Ovary (tissue), 9 donors: ENCODE measurements around the gene CDH20. TPM values are rescaled to one million over a fixed set of nuclear protein-coding genes. Genes with fewer than 3 reads are reported as not detected.

Experiments
- DNase-seq, 5 donors: peaks; one replicate each; pipeline ENCODE4 v3.0.0-alpha.2; 2019 to 2020
- H3K27ac ChIP-seq, 2 donors: fragments of 200-600 bp; one replicate each; pipeline versions ENCODE4 v1.5.1 to v1.8.0; 2019 to 2022
- H3K27me3 ChIP-seq: fragments of 200-600 bp; one replicate; pipeline ENCODE4 v1.8.0; 2022
- H3K36me3 ChIP-seq: fragments of 200-600 bp; sonication (generic); one replicate; pipeline ENCODE4 v1.5.1; 2019
- H3K4me1 ChIP-seq: one replicate; pipeline ENCODE4 v1.8.1; 2013; ENCODE audit warnings: mild to moderate bottlenecking, moderate library complexity; ENCODE audit not compliant: insufficient read depth
- H3K4me3 ChIP-seq: fragments of 200-600 bp; sonication (generic); one replicate; pipeline ENCODE4 v1.5.1; 2017
- H3K9me3 ChIP-seq, 2 donors: fragments of 200-600 bp in 1 of 2; sonication (generic) in 1 of 2; one replicate each; pipeline versions ENCODE4 v1.5.1 to v1.8.1; 2013 to 2019; ENCODE audit warnings: mild to moderate bottlenecking in 1 of 2, moderate library complexity in 1 of 2
- EP300 ChIP-seq: sonication (generic); formaldehyde crosslinking; IDR thresholded peaks from one replicate; pipeline ENCODE4 v1.6.1; 2017; ENCODE audit warnings: antibody characterized with exemption
- POLR2A ChIP-seq: fragments of 450-650 bp; IDR thresholded peaks from one replicate; pipeline ENCODE4 v1.6.1; 2017; ENCODE audit warnings: antibody characterized with exemption, mild to moderate bottlenecking, moderate library complexity
- WGBS, 3 donors: extraction: QIAGEN DNeasy Blood & Tissue Kit in 1 of 3; methylation state at CpG; one replicate each; pipeline versions ENCODE4 v1.1.5 to v1.1.7; 2013 to 2017; 5-methylcytosine and 5-hydroxymethylcytosine counted together
- intact Hi-C, 4 donors: fragments of 100-400 bp; cut with DNase I; formaldehyde crosslinking; loops; one replicate each; pipeline versions ENCODE4 v1.11.0 to v1.15.1; 2022 to 2023
- polyA plus RNA-seq, 2 donors: library from polyadenylated mRNA; stranded (reverse); fragments of 200-250 nt in 1 of 2; fragments of 350-450 nt in 1 of 2; fragmentation: Illumina TruSeq in 1 of 2; extraction: RNeasy Lipid Tissue Mini Kit (QIAGEN cat#74804) in 1 of 2; gene quantifications; one replicate each; pipeline ENCODE4 v1.2.3, GENCODE V29; 2013 to 2014
- total RNA-seq, 7 donors: library from RNA; depleted of rRNA in 2 of 7; stranded (reverse); fragments of >200 nt in 2 of 7; fragmentation: NEBNext Ultra II Directional in 3 of 7; extraction: Animal tissue kit (Norgen Biotek cat#: 25700) in 3 of 7; gene quantifications; one replicate each; pipeline versions ENCODE4 v1.1.0 to v1.2.4, GENCODE V29; 2016 to 2023
- TF ChIP-seq, protein P1 (sequence below), 3 donors: fragments of 450-650 bp in 2 of 3; fragments of 200-600 bp in 1 of 3; IDR thresholded peaks; one replicate each; pipeline versions ENCODE4 v1.5.1 to v1.8.0; 2016 to 2022; ENCODE audit warnings: antibody characterized with exemption in 3 of 3, mild to moderate bottlenecking in 1 of 3
- donor health status: DM: no; HTN: no; CAD: no; lungs with moderate emphysema.
- donor health status: DM: no; HTN: no; CAD: no.
- donor health status: Bipolar disorder and iron deficiency.
- donor health status: DM: yes; HTN: yes; CAD: no.
- donor health status: DM: no; HTN: no; CAD: no.
- donor health status: DM: yes; HTN: yes; CAD: no.

Gene CDH20
- total and polyA plus RNA-seq, 9 donors = under 0.01 to 0.07 (median 0.04) TPM; not detected in 5

DNA sequence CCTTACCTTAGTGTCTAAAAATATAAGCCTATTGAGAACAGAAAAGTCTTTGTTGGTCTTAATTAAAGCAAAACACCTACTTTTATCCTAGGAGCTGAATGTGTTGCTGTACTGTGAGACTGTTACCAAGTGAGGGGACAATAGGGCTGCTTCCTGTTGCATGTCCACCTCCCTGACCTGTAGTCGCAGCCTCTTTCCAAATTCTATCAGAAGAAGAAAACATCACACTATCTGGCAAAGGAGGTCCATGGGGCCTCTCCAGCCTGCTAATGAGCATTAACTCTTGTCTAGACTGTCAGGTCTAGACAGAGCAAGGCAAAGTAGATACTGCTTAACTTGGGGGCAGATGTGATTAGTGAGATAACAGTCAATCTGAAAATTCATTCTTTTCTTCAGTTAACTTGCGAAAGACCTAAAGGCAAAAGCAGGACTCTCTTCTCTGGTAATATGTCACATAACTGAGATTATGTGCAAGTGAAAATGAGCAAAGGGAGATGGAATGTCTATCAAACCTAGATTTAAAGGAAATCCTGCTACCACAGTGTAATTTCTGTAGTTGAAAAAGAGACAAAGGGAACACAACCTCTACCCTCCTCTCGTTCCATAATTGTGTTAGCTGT is 66.9 kb downstream of the CDH20 start:
- TF ChIP-seq POLR2A = no peak
- TF ChIP-seq EP300 = no peak
- TF ChIP-seq, protein P1, sequence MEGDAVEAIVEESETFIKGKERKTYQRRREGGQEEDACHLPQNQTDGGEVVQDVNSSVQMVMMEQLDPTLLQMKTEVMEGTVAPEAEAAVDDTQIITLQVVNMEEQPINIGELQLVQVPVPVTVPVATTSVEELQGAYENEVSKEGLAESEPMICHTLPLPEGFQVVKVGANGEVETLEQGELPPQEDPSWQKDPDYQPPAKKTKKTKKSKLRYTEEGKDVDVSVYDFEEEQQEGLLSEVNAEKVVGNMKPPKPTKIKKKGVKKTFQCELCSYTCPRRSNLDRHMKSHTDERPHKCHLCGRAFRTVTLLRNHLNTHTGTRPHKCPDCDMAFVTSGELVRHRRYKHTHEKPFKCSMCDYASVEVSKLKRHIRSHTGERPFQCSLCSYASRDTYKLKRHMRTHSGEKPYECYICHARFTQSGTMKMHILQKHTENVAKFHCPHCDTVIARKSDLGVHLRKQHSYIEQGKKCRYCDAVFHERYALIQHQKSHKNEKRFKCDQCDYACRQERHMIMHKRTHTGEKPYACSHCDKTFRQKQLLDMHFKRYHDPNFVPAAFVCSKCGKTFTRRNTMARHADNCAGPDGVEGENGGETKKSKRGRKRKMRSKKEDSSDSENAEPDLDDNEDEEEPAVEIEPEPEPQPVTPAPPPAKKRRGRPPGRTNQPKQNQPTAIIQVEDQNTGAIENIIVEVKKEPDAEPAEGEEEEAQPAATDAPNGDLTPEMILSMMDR (IDR thresholded peaks at IDR 0.05) = no peak
- Histone ChIP-seq H3K27me3 (no peaks in the 10 kb centered on the region), H3K27ac (no peak overlapping the region), H3K9me3 (no peaks in the 10 kb centered on the region), H3K36me3 (no peaks in the 10 kb centered on the region), H3K4me3 (no peak overlapping the region), H3K4me1 (no peaks in the 10 kb centered on the region)
- intact Hi-C loops = no loop called here
- DNase-seq = no peak
- WGBS, 3 donors = 76 to 90% (median 77%) methylated on average over 3 of the region's 3 CpGs

DNA sequence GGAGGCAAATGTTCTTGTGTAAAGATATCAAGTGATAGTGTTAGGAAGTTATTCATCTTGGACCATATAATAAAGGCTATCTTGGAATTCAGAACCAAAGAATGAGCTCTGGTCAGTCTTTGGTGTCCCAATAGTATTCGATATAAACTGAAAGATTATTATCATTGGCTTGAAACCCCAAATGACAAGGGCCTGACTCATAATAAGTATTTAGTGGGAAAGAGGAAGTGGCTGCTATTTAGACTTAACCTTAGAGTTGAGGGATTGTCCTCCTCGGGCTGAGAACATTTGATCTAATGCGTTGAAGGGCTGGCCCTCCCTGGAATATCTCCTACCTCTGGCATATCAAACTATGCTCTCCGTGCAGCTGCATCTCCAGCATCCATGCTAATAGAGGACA is 67.5 kb downstream of the CDH20 start:
- Histone ChIP-seq H3K4me3 (no peak overlapping the region), H3K4me1 (no peaks in the 10 kb centered on the region), H3K36me3 (no peaks in the 10 kb centered on the region), H3K27me3 (no peaks in the 10 kb centered on the region), H3K9me3 (no peaks in the 10 kb centered on the region), H3K27ac (no peak overlapping the region)
- 60 to 69% (median 68%) methylated on average over 4 of the region's 4 CpGs for WGBS, 3 donors
- TF ChIP-seq, protein P1 (IDR thresholded peaks at IDR 0.05) = no peak
- TF ChIP-seq POLR2A (no peak), EP300 (no peak)
- DNase-seq = no peak
- intact Hi-C loops = no loop called here

DNA sequence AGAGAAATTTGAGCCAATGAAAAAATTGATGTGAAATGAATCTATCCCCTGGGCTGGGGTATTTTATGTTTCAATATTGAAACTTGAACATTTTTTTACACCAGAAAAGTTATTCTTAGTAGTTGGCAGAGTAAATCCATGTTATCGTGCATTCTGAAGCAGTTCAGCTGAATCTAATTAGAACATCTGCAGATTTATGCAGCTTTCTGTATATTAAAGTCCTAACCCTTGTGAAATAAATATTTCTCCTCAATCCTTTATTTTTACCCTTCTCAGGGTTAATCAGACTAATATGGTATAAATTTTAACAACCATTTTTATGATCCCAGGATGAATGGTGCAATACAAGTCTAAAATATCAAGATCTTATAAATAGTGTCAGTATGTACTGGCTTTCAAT is 69.5 kb downstream of the CDH20 start:
- H3K4me1 ChIP-seq = no peaks in the 10 kb centered on the region
- TF ChIP-seq, protein P1 (IDR thresholded peaks at IDR 0.05) = no peak
- TF ChIP-seq EP300 (no peak), POLR2A (no peak)
- 19 to 30% (median 26%) methylated on average over 1 of the region's 1 CpG for WGBS, 3 donors
- DNase-seq = no peak
- H3K9me3 ChIP-seq = no peaks in the 10 kb centered on the region
- intact Hi-C loops = no loop called here
- no peaks in the 10 kb centered on the region for H3K27me3 ChIP-seq
- no peaks in the 10 kb centered on the region for H3K36me3 ChIP-seq
- no peak overlapping the region for H3K4me3 ChIP-seq
- H3K27ac ChIP-seq = no peak overlapping the region

DNA sequence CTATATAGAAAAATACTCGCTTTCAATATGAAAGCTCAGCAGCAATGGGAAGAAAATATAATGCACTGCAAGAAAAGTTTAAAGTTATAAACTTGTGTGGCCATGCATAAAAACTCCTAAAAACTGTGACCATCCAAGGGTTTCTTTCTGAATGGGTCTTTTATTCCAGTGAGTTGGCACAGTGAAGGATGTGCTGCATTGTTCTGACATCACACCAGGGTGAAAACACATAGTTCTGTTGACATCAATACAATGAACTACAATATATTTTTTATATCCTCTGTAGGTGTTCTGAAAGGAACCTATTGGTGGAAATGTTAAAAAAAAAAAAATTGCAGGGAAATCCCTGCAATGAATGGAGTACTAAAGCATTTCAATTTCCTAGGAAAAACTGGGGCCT is 80.2 kb downstream of the CDH20 start:
- WGBS, 3 donors = 95 to 97% (median 97%) methylated on average over 1 of the region's 1 CpG
- no peaks in the 10 kb centered on the region for H3K27me3 ChIP-seq
- H3K36me3 ChIP-seq = no peaks in the 10 kb centered on the region
- DNase-seq = no peak
- H3K9me3 ChIP-seq = no peaks in the 10 kb centered on the region
- TF ChIP-seq POLR2A = no peak
- TF ChIP-seq, protein P1 (IDR thresholded peaks at IDR 0.05) = no peak
- no peak for TF ChIP-seq EP300
- H3K4me3 ChIP-seq = no peak overlapping the region
- no peaks in the 10 kb centered on the region for H3K4me1 ChIP-seq
- no peak overlapping the region for H3K27ac ChIP-seq
- intact Hi-C loops = no loop called here
